IPS-15b (cell line): ENCODE measurements around the gene ACOXL.

Experiments
- H3K27me3 ChIP-seq: one replicate; pipeline ENCODE4 v1.6.1; 2013; ENCODE audit warnings: low read length; ENCODE audit not compliant: control insufficient read depth, insufficient read depth
- H3K36me3 ChIP-seq: one replicate; pipeline ENCODE4 v1.6.1; 2013; ENCODE audit warnings: low read length; ENCODE audit not compliant: control insufficient read depth, insufficient read depth
- H3K4me1 ChIP-seq: one replicate; pipeline ENCODE4 v1.6.1; 2013; ENCODE audit warnings: mild to moderate bottlenecking, low read length; ENCODE audit not compliant: control insufficient read depth, insufficient read depth
- H3K4me3 ChIP-seq: one replicate; pipeline ENCODE4 v1.5.1; 2013; ENCODE audit warnings: low read depth, low read length
- H3K9ac ChIP-seq: one replicate; pipeline ENCODE4 v1.6.1; 2013; ENCODE audit warnings: low read depth, mild to moderate bottlenecking, low read length
- H3K9me3 ChIP-seq: one replicate; pipeline ENCODE4 v1.6.1; 2013; ENCODE audit warnings: mild to moderate bottlenecking, low read length; ENCODE audit not compliant: control insufficient read depth, insufficient read depth

Gene ACOXL

GRCh38 chr2:110934948-110935347, 202.6 kb downstream of the ACOXL start:
- no peak overlapping the region for H3K9ac ChIP-seq
- no peaks in the 10 kb centered on the region for H3K4me1 ChIP-seq
- H3K27me3 ChIP-seq = no peaks in the 10 kb centered on the region
- no peak overlapping the region for H3K4me3 ChIP-seq
- no peaks in the 10 kb centered on the region for H3K9me3 ChIP-seq
- peaks cover 10% of the 10 kb centered on the region for H3K36me3 ChIP-seq

DNA sequence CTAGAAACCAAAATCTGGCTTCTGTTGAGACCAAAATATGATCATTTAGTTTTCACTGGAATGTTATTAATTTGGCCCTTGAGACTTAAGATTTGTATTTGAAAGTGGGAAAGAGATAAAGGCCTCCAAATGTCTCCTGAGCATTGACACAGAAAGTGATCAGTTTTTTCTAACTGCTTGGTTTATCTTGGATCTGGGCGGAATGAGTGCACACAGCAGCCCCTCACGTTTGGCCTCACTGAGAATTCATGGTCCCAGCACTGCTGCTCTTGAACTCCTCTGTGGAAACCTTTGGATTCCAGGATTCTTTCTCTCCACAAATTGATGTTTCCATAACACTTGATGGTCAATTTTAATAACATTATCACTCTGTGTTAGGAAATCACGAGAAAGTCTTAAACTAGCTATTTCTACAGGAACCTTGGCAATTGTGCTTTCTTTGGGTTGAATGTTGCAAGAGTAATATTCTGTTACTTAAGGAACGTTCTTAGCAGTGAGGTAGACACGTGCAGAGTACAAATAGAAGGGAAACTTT, 208.1 kb downstream of the ACOXL start:
- no peaks in the 10 kb centered on the region for H3K4me1 ChIP-seq
- no peak overlapping the region for H3K4me3 ChIP-seq
- no peaks in the 10 kb centered on the region for H3K9me3 ChIP-seq

GRCh38 chr2:110941226-110941625, 208.9 kb downstream of the ACOXL start:
- Histone ChIP-seq H3K27me3 (no peaks in the 10 kb centered on the region), H3K4me3 (no peak overlapping the region), H3K9ac (no peak overlapping the region), H3K36me3 (no peaks in the 10 kb centered on the region), H3K4me1 (no peaks in the 10 kb centered on the region), H3K9me3 (no peaks in the 10 kb centered on the region)

More for the DNA sequence above, 208.1 kb downstream of the ACOXL start:
- H3K9ac ChIP-seq = no peak overlapping the region
- no peaks in the 10 kb centered on the region for H3K27me3 ChIP-seq
- H3K36me3 ChIP-seq = peaks cover 2% of the 10 kb centered on the region

DNA sequence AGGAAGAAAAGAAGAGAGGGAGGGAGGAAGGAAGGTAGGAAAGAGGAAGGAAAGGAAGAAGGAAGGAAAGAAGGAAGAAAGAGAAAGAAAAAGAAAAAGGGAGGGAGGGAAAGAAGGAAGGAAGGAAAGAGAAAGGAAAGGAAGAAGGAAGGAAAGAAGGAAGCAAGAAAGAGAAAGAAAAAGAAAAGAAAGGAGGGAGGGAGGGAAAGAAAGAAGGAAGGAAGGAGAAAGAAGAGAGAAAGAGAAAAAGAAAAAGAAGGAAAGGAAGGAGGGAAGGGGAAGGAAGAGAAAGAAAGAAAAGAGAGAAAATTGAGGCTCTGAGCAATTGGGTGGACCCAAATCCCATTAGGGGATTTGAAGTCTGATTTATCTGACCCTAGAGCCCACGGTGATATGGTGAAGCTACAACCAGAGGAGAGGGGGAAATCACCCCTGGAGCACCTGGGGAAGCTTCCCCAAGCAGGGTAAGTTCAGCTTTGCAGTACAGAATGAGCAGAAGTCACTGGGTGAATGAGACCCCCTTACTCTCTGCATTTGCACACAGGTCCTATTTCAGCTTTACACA, 210.8 kb downstream of the ACOXL start:
- no peaks in the 10 kb centered on the region for H3K27me3 ChIP-seq
- H3K9me3 ChIP-seq = no peaks in the 10 kb centered on the region
- H3K36me3 ChIP-seq = no peaks in the 10 kb centered on the region
- H3K4me1 ChIP-seq = no peaks in the 10 kb centered on the region
- H3K9ac ChIP-seq = no peak overlapping the region
- no peak overlapping the region for H3K4me3 ChIP-seq

GRCh38 chr2:110946902-110947301, 214.5 kb downstream of the ACOXL start:
- Histone ChIP-seq H3K9me3 (no peaks in the 10 kb centered on the region), H3K27me3 (no peaks in the 10 kb centered on the region), H3K4me3 (no peak overlapping the region), H3K9ac (no peak overlapping the region), H3K4me1 (no peaks in the 10 kb centered on the region), H3K36me3 (no peaks in the 10 kb centered on the region)

GRCh38 chr2:110948027-110948674, 215.8 kb downstream of the ACOXL start:
- H3K9me3 ChIP-seq = no peaks in the 10 kb centered on the region
- no peaks in the 10 kb centered on the region for H3K36me3 ChIP-seq
- no peak overlapping the region for H3K4me3 ChIP-seq
- H3K27me3 ChIP-seq = no peaks in the 10 kb centered on the region
- H3K9ac ChIP-seq = no peak overlapping the region
- H3K4me1 ChIP-seq = no peaks in the 10 kb centered on the region

- no peaks in the 10 kb centered on the region for H3K27me3 ChIP-seq
- H3K9ac ChIP-seq = no peak overlapping the region
- H3K9me3 ChIP-seq = no peaks in the 10 kb centered on the region
- H3K36me3 ChIP-seq = no peaks in the 10 kb centered on the region
- H3K4me3 ChIP-seq = no peak overlapping the region
- no peaks in the 10 kb centered on the region for H3K4me1 ChIP-seq
Measured at GRCh38 chr2:110950281-110950680, 217.9 kb downstream of the ACOXL start.

DNA sequence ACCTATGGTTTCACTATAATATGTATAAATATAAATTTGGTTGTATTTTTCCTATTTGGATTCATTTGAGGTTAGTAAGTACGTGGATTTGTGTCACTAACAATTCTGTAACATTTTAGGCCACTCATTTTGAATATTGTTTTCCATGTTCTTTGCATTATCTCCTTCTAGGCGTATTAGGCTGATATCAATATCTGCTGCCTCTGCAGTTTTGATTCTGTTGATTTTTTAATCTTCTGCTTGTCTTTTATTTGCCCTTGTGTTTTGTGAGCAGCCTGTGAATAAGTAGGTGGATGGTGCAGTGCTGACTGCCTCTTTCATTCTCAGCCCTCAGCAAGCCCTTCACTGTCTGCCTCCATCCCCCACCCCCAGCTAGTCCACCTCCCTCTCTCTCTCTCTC, 222.7 kb downstream of the ACOXL start:
- Histone ChIP-seq H3K4me3 (no peak overlapping the region), H3K36me3 (no peaks in the 10 kb centered on the region), H3K9ac (no peak overlapping the region), H3K27me3 (no peaks in the 10 kb centered on the region), H3K9me3 (no peaks in the 10 kb centered on the region), H3K4me1 (no peaks in the 10 kb centered on the region)

- H3K36me3 ChIP-seq = no peaks in the 10 kb centered on the region
- H3K4me1 ChIP-seq = no peaks in the 10 kb centered on the region
- H3K27me3 ChIP-seq = no peaks in the 10 kb centered on the region
- H3K4me3 ChIP-seq = no peak overlapping the region
- H3K9me3 ChIP-seq = no peaks in the 10 kb centered on the region
- no peak overlapping the region for H3K9ac ChIP-seq
Measured at GRCh38 chr2:110955556-110955955, 223.2 kb downstream of the ACOXL start.

- no peaks in the 10 kb centered on the region for H3K36me3 ChIP-seq
- H3K27me3 ChIP-seq = no peaks in the 10 kb centered on the region
- no peaks in the 10 kb centered on the region for H3K9me3 ChIP-seq
- no peaks in the 10 kb centered on the region for H3K4me1 ChIP-seq
- H3K9ac ChIP-seq = no peak overlapping the region
- no peak overlapping the region for H3K4me3 ChIP-seq
Measured at GRCh38 chr2:110957293-110957692, 224.9 kb downstream of the ACOXL start.

DNA sequence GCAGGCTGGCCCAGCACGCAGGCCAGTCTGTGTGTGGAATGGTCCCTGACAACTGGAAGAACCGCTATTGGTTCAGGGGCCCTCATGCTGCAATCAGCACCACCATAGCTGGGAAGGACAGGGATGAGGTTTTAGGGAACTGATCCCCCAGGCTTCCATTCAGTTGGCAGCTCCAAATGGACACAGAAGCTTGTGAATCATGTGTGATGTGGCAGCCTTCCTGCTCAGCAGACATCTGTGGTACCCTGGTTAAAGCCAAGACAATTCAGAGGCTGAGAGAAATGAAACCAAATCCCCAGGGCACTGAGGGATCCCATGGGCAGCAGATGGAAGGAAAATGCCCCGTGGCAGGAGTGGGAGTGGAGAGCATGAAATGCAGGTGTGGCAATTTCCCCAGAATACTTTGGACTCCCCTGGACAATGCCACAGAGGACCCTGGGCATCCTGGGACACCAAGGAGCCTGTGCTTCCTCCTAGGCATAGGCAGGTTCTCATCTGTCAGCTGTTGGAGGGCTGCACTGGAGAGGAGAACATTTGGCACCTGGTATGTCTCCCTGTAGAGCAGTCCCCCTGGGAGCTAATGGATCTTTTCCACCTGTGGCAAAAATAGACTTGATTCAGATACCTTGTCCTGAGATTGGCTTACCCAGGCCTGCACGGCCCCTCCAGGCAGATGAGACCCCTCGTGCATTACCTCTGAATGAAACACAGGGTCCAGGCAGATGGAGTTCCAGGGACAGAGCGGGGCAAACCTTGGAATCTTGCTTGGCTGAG, 226.2 kb downstream of the ACOXL start:
- H3K9me3 ChIP-seq = no peaks in the 10 kb centered on the region
- no peaks in the 10 kb centered on the region for H3K27me3 ChIP-seq
- no peaks in the 10 kb centered on the region for H3K4me1 ChIP-seq

DNA sequence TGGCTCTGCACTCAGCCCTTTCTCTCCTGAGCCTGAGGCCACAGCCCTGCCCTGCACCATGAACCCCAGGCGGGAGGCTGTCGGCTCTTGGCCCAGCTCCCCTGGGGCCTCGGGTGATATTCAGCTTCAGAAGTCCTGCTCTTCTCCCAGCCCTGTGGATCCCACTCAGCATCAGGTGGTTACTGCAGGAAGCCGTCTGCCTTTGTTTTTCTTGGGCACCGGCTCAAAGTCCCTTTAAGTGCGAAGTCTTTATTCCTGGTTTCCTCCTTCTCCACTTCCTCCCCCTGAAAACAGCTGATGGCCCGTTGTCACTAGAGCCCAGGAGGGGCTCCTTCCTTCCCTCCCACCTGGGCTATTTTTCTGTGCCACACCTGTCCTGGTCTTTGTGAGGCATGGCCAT, 226.8 kb downstream of the ACOXL start:
- Histone ChIP-seq H3K9me3 (no peaks in the 10 kb centered on the region), H3K36me3 (no peaks in the 10 kb centered on the region), H3K4me1 (no peaks in the 10 kb centered on the region), H3K4me3 (no peak overlapping the region), H3K27me3 (no peaks in the 10 kb centered on the region), H3K9ac (no peak overlapping the region)

More for the DNA sequence above, 226.2 kb downstream of the ACOXL start:
- no peak overlapping the region for H3K9ac ChIP-seq
- H3K4me3 ChIP-seq = no peak overlapping the region
- no peaks in the 10 kb centered on the region for H3K36me3 ChIP-seq
